ENCODE results near the gene SMIM11. TPM values are rescaled to one million over a fixed set of nuclear protein-coding genes. Genes with fewer than 3 reads are reported as not detected.

The SMIM11 gene
- total RNA-seq = 10 to 100 TPM in 1 of 2 experiments, 1 to 10 TPM in 1; 4.8 to 16.7 TPM

GRCh38 chr21:34374940-34375618 lies at the start of gene SMIM11:
Gene SMIM11 (plus strand): TSS chr21:34375507. CDS start chr21:34379505, 3,998 bp downstream.

GRCh38 chr21:34363733-34364132 lies 11.6 kb upstream of the SMIM11 start, which contains the start of gene KCNE2:
Gene KCNE2 (plus strand): TSS chr21:34364006. CDS start chr21:34370479, 6,473 bp downstream.

GRCh38 chr21:34423805-34424204 lies 48.5 kb downstream of the SMIM11 start, which contains the start of gene SMIM34:
Gene SMIM34 (minus strand): TSS chr21:34423951. CDS start chr21:34423839, 112 bp downstream.

Other genes with a start within 250 kb of the SMIM11 start
- gene KCNE2, start 11.5 kb upstream of the SMIM11 start, total RNA-seq = not detected
- gene SMIM34, start 48.4 kb downstream of the SMIM11 start, total RNA-seq = not detected
- gene KCNE1, start 136.7 kb downstream of the SMIM11 start, total RNA-seq = under 1 TPM in 1 of 2 experiments, not detected in 1; 0.13 TPM
- gene RCAN1, start 239.6 kb downstream of the SMIM11 start, total RNA-seq = 1 to 10 TPM; 7.6 to 8.3 TPM

Data from activated naive CD4-positive, alpha-beta T cell treated with anti-CD3 and anti-CD28 coated beads, Interleukin-2, amount 10 ng/mL, durations not matched to agents 5 hours and 36 hours (primary cell).